ENCODE measurements around the gene SAPCD2. TPM values are rescaled to one million over a fixed set of nuclear protein-coding genes. Genes with fewer than 3 reads are reported as not detected.

SAPCD2 gene
- total and polyA plus RNA-seq, 2 of the 8 experiments (the other 6 are each of a cell fraction or from before 2014, with no cell fraction given): 12.7 to 32.1 TPM

- Histone ChIP-seq H2BK5ac (ENCODE audit: low read depth, low read length) (peak overlapping the region; percentile 61), H3K14ac (ENCODE audit: insufficient read length) (no peak overlapping the region), H2BK15ac (ENCODE audit: low read length) (peak overlapping the region; percentile 9), H3K36me3 (ENCODE audit: control insufficient read depth in 2 of 4, insufficient read depth in 4 of 4, low read length in 3 of 4) (no peaks in the 10 kb centered on the region; a peak in 1 of 8 replicates), H3K4me2 (ENCODE audit: insufficient read depth in 1 of 2, low read depth in 2 of 2, low read length in 2 of 2) (peak overlapping the region in 1 of 2 experiments; percentile 6; a peak in 1 of 4 replicates), H3K18ac (ENCODE audit: extremely low read depth, low read length) (no peak overlapping the region), H4K20me1 (replicated peaks in 1 of 2; ENCODE audit: control insufficient read depth in 1 of 2, insufficient read depth in 2 of 2, low read length in 2 of 2) (peaks cover 0 to 7% of the 10 kb centered on the region in 2 experiments), H3K27me3 (replicated peaks in 1 of 4; ENCODE audit: control insufficient read depth in 3 of 4, extremely low read depth in 1 of 4, insufficient read depth in 3 of 4, low read length in 3 of 4) (peaks cover 20 to 43% (median 31%) of the 10 kb centered on the region in 4 experiments), H3K9ac (replicated peaks in 1 of 4; ENCODE audit: extremely low read depth in 1 of 4, low read depth in 3 of 4, low read length in 3 of 4) (no peak overlapping the region; a peak in 2 of 7 replicates), H3K4me3 (ENCODE audit: extremely low read depth in 1 of 4, insufficient read depth in 2 of 4, low read depth in 3 of 4, low read length in 4 of 4) (no peak overlapping the region), H3K23me2 (ENCODE audit: low read depth, low read length) (peaks cover 21% of the 10 kb centered on the region), H3K27ac (ENCODE audit: low read depth, low read length) (peak overlapping the region; percentile 8; the same call in 1 of the 2 replicates), H3K9me3 (ENCODE audit: insufficient read depth in 2 of 2, low read depth in 1 of 2, low read length in 1 of 2) (no peaks in the 10 kb centered on the region), H3K4me1 (replicated peaks in 1 of 4; ENCODE audit: control insufficient read depth in 3 of 4, insufficient read depth in 4 of 4, low read length in 3 of 4) (peaks cover 0 to 27% (median 19%) of the 10 kb centered on the region in 4 experiments; a peak in 6 of 7 replicates), H3K23ac (ENCODE audit: insufficient read length) (no peak overlapping the region), H3K79me1 (ENCODE audit: low read depth, low read length) (no peaks in the 10 kb centered on the region), H2BK20ac (ENCODE audit: low read length) (no peak overlapping the region), H4K91ac (replicated peaks; ENCODE audit: insufficient read length, low read length) (peak overlapping the region; percentile 4), H3K4ac (replicated peaks; ENCODE audit: insufficient read length, low read depth, low read length) (peak overlapping the region; percentile 71), H3K56ac (replicated peaks; ENCODE audit: insufficient read length, low read depth, low read length) (no peak overlapping the region), H2AFZ (ENCODE audit: low read length) (no peak overlapping the region), H4K8ac (ENCODE audit: extremely low read depth, insufficient read depth, low read length) (no peak overlapping the region; the same call in 1 of the 2 replicates), H2AK5ac (ENCODE audit: low read depth, low read length) (no peak overlapping the region), H3K79me2 (ENCODE audit: control insufficient read depth in 1 of 2, insufficient read depth in 2 of 2, low read length in 2 of 2) (no peaks in the 10 kb centered on the region), H2BK12ac (ENCODE audit: low read depth, low read length) (peak overlapping the region; percentile 52; the same call in 1 of the 2 replicates), H2BK120ac (replicated peaks; ENCODE audit: low read depth, low read length) (no peak overlapping the region), H4K5ac (ENCODE audit: insufficient read length, low read depth, low read length) (no peak overlapping the region)
- FAIRE-seq: no peak
- ChIA-PET POLR2A (ENCODE audit: partially characterized antibody) (interaction anchor here (0.7 to 2.1 kb wide), 4 partner anchors 12 to 266 kb away, joined by 3 to 9 read pairs (median 4); partner anchors contain the start of gene MAN1B1), CTCF (ENCODE audit: partially characterized antibody) (interaction anchor here (0.9 to 4.6 kb wide), 7 partner anchors 9 to 45 kb away, joined by 3 to 27 read pairs (median 4); partner anchors contain the start of gene NPDC1)
- 63% methylated on average over 12 of the region's 12 CpGs; no CpG with 5 or more reads in 1 of the 2 experiments for WGBS, 2 experiments (ENCODE audit: extremely low coverage in 1 of 2, insufficient coverage in 1 of 2, insufficient read length in 1 of 2, insufficient replicate concordance in 2 of 2, low coverage in 1 of 2, low lambda C conversion rate in 2 of 2, missing lambda C conversion rate in 1 of 2)
- no peak for DNase-seq (ENCODE audit: low read depth in 1 of 2, low spot score in 2 of 2)
- TF ChIP-seq PHF8 (conservative IDR thresholded peaks at IDR 0.05; ENCODE audit: low read depth, low read length): no peak
- TF ChIP-seq TEAD4 (IDR thresholded peaks at IDR 0.05; ENCODE audit: low read depth, low read length): peak; percentile 20; the same call in 1 of the 2 replicates
- TF ChIP-seq TAF7 (optimal IDR thresholded peaks at IDR 0.05; ENCODE audit: borderline replicate concordance, low read depth, low read length): peak; percentile 17
Observed at GRCh38 chr9:137074657-137075274, 4.4 kb upstream of the SAPCD2 start.
